Lung (tissue), 16 donors: Measurements from ENCODE around the gene DFFA. TPM values are rescaled to one million over a fixed set of nuclear protein-coding genes. Genes with fewer than 3 reads are reported as not detected.

ENCODE experiments used
- ATAC-seq: fragments of 200-7000 bp; cut with Tn5 transposase; one replicate; pipeline ENCODE4 v1.9.1; 2020; ENCODE audit warnings: moderate number of reproducible peaks; ENCODE audit not compliant: insufficient read depth, low FRiP score
- DNase-seq, 3 donors: peaks; one replicate each; pipeline ENCODE4 v3.0.0-alpha.2; 2013 to 2017
- H3K27ac ChIP-seq, 2 donors: one replicate each; pipeline ENCODE4 v1.5.1; 2013; ENCODE audit warnings: mild to moderate bottlenecking in 2 of 2, moderate library complexity in 2 of 2, control low read depth in 1 of 2, inconsistent platforms in 1 of 2, low read depth in 1 of 2, low read length in 1 of 2
- H3K27me3 ChIP-seq, 3 donors: one replicate each; pipeline ENCODE4 v1.5.1; 2013; ENCODE audit warnings: low read length in 2 of 3; ENCODE audit not compliant: control insufficient read depth in 3 of 3, insufficient read depth in 3 of 3
- H3K36me3 ChIP-seq, 4 donors: one replicate each; pipeline ENCODE4 v1.5.1; 2013; ENCODE audit warnings: low read length in 4 of 4, mild to moderate bottlenecking in 1 of 4, moderate library complexity in 1 of 4; ENCODE audit not compliant: control insufficient read depth in 4 of 4, insufficient read depth in 4 of 4
- H3K4me1 ChIP-seq, 5 donors: one replicate each; pipeline ENCODE4 v1.5.1; 2013; ENCODE audit warnings: low read length in 5 of 5, mild to moderate bottlenecking in 2 of 5, moderate library complexity in 1 of 5; ENCODE audit not compliant: control insufficient read depth in 5 of 5, insufficient read depth in 5 of 5
- H3K4me3 ChIP-seq: one replicate; pipeline ENCODE4 v1.5.1; 2013; ENCODE audit warnings: mild to moderate bottlenecking, control low read depth, moderate library complexity
- H3K9ac ChIP-seq, 2 donors: one replicate each; pipeline ENCODE4 v1.5.1; 2013; ENCODE audit warnings: low read length in 2 of 2, control low read depth in 1 of 2; ENCODE audit not compliant: insufficient read depth in 1 of 2
- H3K9me3 ChIP-seq, 4 donors: one replicate each; pipeline ENCODE4 v1.5.1; 2013; ENCODE audit warnings: low read length in 3 of 4, mild to moderate bottlenecking in 1 of 4, moderate library complexity in 1 of 4; ENCODE audit not compliant: control insufficient read depth in 4 of 4, insufficient read depth in 3 of 4
- WGBS, 2 donors: extraction: QIAGEN DNeasy Blood & Tissue Kit; methylation state at CpG; one replicate each; pipeline ENCODE4 v1.1.7; 2013; 5-methylcytosine and 5-hydroxymethylcytosine counted together
- long read RNA-seq, 5 donors: transcript quantifications; one replicate each; lab custom pipeline, GENCODE V29; 2026
- polyA plus RNA-seq, 2 donors: library from polyadenylated mRNA; stranded (reverse); fragments of 200-250 nt; gene quantifications; one replicate each; pipeline ENCODE4 v1.2.1, GENCODE V29; 2013
- total RNA-seq, 2 donors: library from RNA; depleted of rRNA in 1 of 2; stranded (reverse); fragments of >200 nt in 1 of 2; gene quantifications; one replicate each; pipeline ENCODE4 v1.2.1, GENCODE V29; 2014 to 2021
- TF ChIP-seq, protein P1 (sequence below): IDR thresholded peaks from 2 replicates; pipeline ENCODE4 v1.5.1; 2012; ENCODE audit warnings: mild to moderate bottlenecking; ENCODE audit errors: control extremely low read depth, extremely low read depth
- donor health status: control.
- donor health status: control.
- donor health status: Bipolar disorder and iron deficiency.
- donor health status: healthy.
- donor health status: DM: yes; HTN: yes; CAD: no.

DFFA gene, protein sequence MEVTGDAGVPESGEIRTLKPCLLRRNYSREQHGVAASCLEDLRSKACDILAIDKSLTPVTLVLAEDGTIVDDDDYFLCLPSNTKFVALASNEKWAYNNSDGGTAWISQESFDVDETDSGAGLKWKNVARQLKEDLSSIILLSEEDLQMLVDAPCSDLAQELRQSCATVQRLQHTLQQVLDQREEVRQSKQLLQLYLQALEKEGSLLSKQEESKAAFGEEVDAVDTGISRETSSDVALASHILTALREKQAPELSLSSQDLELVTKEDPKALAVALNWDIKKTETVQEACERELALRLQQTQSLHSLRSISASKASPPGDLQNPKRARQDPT
- total RNA-seq, result 10 to 100 TPM; 32.2 to 37.4 TPM
- polyA plus RNA-seq, result 10 to 100 TPM; 13.8 to 21.9 TPM
- long read RNA-seq, donor 1, full-length matches to known transcripts, result 16 of 16 reads
- long read RNA-seq, donor 1, partial matches to known transcripts, result 0 of 16 reads
- long read RNA-seq, donor 1, other reads (novel, unspliced or antisense), result 0 of 16 reads
- long read RNA-seq, donor 2, full-length matches to known transcripts, result 10 of 10 reads
- long read RNA-seq, donor 2, partial matches to known transcripts, result 0 of 10 reads
- long read RNA-seq, donor 2, other reads (novel, unspliced or antisense), result 0 of 10 reads
- long read RNA-seq, donor 3, full-length matches to known transcripts, result 7 of 19 reads
- long read RNA-seq, donor 3, partial matches to known transcripts, result 12 of 19 reads
- long read RNA-seq, donor 3, other reads (novel, unspliced or antisense), result 0 of 19 reads
- long read RNA-seq, donor 4, full-length matches to known transcripts, result 6 of 6 reads
- long read RNA-seq, donor 4, partial matches to known transcripts, result 0 of 6 reads
- long read RNA-seq, donor 4, other reads (novel, unspliced or antisense), result 0 of 6 reads
- long read RNA-seq, donor 5, full-length matches to known transcripts, result 28 of 28 reads
- long read RNA-seq, donor 5, partial matches to known transcripts, result 0 of 28 reads
- long read RNA-seq, donor 5, other reads (novel, unspliced or antisense), result 0 of 28 reads

DNA sequence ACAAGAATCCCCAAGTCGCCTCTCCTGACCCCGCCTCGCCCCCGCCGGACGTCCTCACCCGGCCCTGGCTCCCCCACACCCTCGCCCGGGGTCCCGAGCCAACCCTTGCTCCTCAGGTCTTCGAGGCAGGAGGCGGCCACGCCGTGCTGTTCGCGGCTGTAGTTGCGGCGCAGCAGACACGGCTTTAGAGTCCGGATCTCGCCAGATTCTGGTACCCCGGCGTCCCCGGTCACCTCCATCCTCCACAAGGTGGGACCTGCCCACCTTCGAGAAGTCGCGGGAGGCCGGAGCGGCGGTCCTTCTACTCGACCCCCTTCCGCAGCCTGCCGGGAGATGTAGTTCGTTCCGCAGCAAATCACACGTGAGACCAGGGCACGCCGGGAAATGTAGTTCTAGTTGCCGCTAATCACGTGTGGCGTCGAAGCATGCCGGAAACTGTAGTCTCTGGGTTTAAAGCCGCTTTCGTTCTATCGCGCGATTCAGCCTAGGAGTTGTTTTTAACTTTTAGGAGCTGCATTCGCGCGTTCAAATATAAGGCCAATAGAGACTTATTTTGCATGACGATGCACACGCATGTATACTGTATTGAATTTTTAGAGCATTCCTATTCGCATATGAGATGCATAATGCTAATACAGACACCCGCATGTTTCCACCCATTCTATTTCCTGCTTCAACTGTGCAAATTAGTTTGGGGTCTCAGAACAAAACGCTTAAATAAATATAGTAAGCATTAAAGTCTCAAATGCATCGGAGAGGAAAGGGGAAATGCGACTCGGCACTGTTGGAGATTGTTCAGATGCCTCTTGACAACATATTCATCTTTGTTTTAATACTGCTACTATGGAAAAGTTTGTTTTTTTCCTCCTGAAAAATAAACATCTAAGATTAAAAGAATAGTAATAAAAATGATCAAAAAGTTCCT, at the start of gene DFFA:
Gene DFFA, minus strand, starts transcription at position 310 of the 925 bp plus-strand sequence. Its CDS starts 71 bp downstream, at position 239.
- WGBS, 2 donors, result 1 to 2% methylated on average over 59 of the region's 59 CpGs
- H3K4me1 ChIP-seq, result peaks cover 2 to 18% (median 5%) of the 10 kb centered on the region in 5 donors
- peak; percentile 96 to 98 (median 97) for DNase-seq

DNA sequence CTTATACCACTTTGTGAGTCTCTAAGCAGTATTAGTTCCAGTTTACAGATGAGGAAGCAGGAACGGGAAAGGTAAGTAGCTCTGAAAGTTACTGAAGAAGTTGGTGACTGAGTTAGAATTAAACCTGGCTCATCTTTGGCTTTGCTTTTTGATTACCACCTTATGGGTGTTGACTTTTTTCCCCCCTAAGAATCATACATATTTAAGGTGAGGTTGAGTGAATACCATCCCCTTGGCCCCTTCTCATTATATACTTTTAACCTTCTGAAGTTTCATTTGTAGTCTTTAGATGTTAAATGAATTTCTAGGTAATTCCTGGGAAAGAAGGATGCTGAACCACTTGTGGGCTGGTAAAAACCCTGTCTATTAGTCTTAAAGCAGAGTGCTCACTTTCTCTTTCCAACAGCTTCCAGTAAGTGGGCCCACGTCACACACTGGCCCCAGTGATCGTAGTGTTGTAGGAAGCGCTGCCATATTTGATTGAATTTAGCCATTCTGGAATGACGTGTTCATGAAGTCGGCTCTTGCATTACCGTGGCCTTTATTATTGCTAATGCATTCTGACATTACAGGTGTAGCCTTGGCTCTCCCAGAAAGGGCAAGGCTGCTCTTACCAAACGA, 49.3 kb upstream of the DFFA start:
- H3K36me3 ChIP-seq, result peaks cover 0 to 2% (median 0%) of the 10 kb centered on the region in 4 donors
- 89 to 94% methylated on average over 8 of the region's 8 CpGs for WGBS, 2 donors
- H3K27me3 ChIP-seq, result no peaks in the 10 kb centered on the region
- no peak overlapping the region for H3K9ac ChIP-seq
- peaks cover 3 to 22% (median 7%) of the 10 kb centered on the region in 5 donors for H3K4me1 ChIP-seq
- TF ChIP-seq, protein P1, sequence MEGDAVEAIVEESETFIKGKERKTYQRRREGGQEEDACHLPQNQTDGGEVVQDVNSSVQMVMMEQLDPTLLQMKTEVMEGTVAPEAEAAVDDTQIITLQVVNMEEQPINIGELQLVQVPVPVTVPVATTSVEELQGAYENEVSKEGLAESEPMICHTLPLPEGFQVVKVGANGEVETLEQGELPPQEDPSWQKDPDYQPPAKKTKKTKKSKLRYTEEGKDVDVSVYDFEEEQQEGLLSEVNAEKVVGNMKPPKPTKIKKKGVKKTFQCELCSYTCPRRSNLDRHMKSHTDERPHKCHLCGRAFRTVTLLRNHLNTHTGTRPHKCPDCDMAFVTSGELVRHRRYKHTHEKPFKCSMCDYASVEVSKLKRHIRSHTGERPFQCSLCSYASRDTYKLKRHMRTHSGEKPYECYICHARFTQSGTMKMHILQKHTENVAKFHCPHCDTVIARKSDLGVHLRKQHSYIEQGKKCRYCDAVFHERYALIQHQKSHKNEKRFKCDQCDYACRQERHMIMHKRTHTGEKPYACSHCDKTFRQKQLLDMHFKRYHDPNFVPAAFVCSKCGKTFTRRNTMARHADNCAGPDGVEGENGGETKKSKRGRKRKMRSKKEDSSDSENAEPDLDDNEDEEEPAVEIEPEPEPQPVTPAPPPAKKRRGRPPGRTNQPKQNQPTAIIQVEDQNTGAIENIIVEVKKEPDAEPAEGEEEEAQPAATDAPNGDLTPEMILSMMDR, result no peak
- ATAC-seq (no peak), DNase-seq (no peak)
- H3K4me3 ChIP-seq, result no peak overlapping the region
- H3K27ac ChIP-seq, result no peak overlapping the region
- no peaks in the 10 kb centered on the region for H3K9me3 ChIP-seq

More for the DNA sequence above, at the start of gene DFFA:
- ATAC-seq, result peak; percentile 85
- Histone ChIP-seq H3K27ac (peak within 1 kb of the TSS in 1 of 2 donors; percentile 84), H3K4me3 (peak within 1 kb of the TSS; percentile 87), H3K9ac (peak within 1 kb of the TSS; percentile 34 to 55), H3K36me3 (peaks cover 0 to 9% (median 7%) of the 10 kb centered on the region in 4 donors), H3K9me3 (no peaks in the 10 kb centered on the region), H3K27me3 (no peaks in the 10 kb centered on the region)
- TF ChIP-seq, protein P1, result no peak

DNA sequence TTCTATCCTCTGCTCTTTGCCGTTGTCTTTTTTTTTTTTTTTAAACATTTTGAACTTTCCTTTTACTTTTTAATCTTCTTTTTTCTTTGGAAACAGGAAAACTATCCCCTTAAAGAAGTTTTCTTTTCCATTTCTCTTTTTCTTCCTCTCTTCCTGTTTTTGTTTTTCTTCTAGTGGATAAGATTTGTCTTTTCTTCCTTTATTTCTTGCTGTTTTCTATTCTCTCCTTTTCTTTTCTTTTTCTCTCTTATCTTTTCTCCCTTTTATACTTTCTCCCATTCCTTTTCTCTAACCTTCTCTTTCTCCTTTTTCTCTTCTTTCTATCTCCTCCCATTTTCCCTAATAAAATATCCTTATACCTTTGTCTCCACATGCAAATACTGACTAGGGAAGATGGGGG, 48.6 kb upstream of the DFFA start:
- Histone ChIP-seq H3K27me3 (no peaks in the 10 kb centered on the region), H3K9ac (no peak overlapping the region), H3K36me3 (peaks cover 0 to 2% (median 0%) of the 10 kb centered on the region in 4 donors), H3K4me1 (peaks cover 5 to 23% (median 7%) of the 10 kb centered on the region in 5 donors), H3K4me3 (no peak overlapping the region), H3K9me3 (no peaks in the 10 kb centered on the region), H3K27ac (no peak overlapping the region)
- ATAC-seq, result no peak
- DNase-seq, result no peak
- TF ChIP-seq, protein P1, result no peak
- WGBS, 2 donors, result 82 to 90% methylated on average over 1 of the region's 1 CpG
